ENCODE results near the gene COL17A1.

DNA sequence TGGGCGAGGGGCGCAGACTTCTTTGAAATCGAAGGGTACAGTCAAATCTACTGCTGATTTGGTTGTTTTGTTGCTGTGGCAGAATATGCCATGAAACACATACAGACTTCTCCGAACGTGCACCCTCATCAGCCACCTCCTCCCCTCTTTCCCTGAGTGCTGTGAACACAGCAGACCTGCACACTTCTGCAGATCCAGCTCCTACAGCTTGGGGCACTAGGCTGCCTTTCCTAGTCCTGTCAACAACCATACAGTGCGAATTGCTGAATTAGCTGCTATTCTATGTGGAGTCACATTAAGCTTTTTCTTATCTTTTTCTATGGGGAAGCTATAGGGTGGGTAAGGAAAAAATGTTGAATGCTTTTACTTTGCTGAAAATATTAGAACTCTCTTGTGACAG lies 57.5 kb downstream of the COL17A1 start:
- TF ChIP-seq, protein P1, sequence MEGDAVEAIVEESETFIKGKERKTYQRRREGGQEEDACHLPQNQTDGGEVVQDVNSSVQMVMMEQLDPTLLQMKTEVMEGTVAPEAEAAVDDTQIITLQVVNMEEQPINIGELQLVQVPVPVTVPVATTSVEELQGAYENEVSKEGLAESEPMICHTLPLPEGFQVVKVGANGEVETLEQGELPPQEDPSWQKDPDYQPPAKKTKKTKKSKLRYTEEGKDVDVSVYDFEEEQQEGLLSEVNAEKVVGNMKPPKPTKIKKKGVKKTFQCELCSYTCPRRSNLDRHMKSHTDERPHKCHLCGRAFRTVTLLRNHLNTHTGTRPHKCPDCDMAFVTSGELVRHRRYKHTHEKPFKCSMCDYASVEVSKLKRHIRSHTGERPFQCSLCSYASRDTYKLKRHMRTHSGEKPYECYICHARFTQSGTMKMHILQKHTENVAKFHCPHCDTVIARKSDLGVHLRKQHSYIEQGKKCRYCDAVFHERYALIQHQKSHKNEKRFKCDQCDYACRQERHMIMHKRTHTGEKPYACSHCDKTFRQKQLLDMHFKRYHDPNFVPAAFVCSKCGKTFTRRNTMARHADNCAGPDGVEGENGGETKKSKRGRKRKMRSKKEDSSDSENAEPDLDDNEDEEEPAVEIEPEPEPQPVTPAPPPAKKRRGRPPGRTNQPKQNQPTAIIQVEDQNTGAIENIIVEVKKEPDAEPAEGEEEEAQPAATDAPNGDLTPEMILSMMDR (IDR thresholded peaks at IDR 0.05), result peak in 1 of 4 experiments; percentile 19
- no peak for TF ChIP-seq POLR2A (IDR thresholded peaks at IDR 0.05)

Measured in uterus (tissue), 2 donors.